Esophagus squamous epithelium (tissue), 5 donors: ENCODE results near the gene PHF2. TPM values are rescaled to one million over a fixed set of nuclear protein-coding genes. Genes with fewer than 3 reads are reported as not detected.

ENCODE experiments used
- DNase-seq: peaks from one replicate; lab custom pipeline; 2025; lab: John Stamatoyannopoulos, UW
- H3K27ac ChIP-seq, 4 donors: fragments of 200-600 bp; sonication (generic); one replicate each; pipeline ENCODE4 v1.5.1; 2016 to 2019; ENCODE audit warnings: mild to moderate bottlenecking in 1 of 4
- H3K27me3 ChIP-seq, 4 donors: fragments of 200-600 bp; sonication (generic); 1 replicate in 3 of 4; 2 replicates in 1 of 4; pipeline versions ENCODE4 v1.5.1 to v1.6.0; 2017 to 2021; ENCODE audit warnings: antibody characterized with exemption in 1 of 4
- H3K36me3 ChIP-seq, 3 donors: fragments of 200-600 bp; sonication (generic); one replicate each; pipeline ENCODE4 v1.5.1; 2016 to 2019
- H3K4me1 ChIP-seq, 3 donors: fragments of 200-600 bp; sonication (generic); one replicate each; pipeline ENCODE4 v1.5.1; 2017 to 2019
- H3K4me3 ChIP-seq, 4 donors: fragments of 200-600 bp; sonication (generic); 1 replicate in 3 of 4; 2 replicates in 1 of 4; pipeline ENCODE4 v1.5.1; 2016 to 2019; ENCODE audit warnings: mild to moderate bottlenecking in 2 of 4, moderate library complexity in 1 of 4
- H3K9me3 ChIP-seq, 3 donors: fragments of 200-600 bp; sonication (generic); one replicate each; pipeline ENCODE4 v1.5.1; 2016 to 2019
- POLR2A ChIP-seq, 4 donors: fragments of 450-650 bp; IDR thresholded peaks; one replicate each; pipeline ENCODE4 v1.6.1; 2017; ENCODE audit warnings: antibody characterized with exemption in 4 of 4, mild to moderate bottlenecking in 4 of 4, moderate library complexity in 3 of 4
- whole genome bisulfite sequencing, 2 donors: methylation state at CpG; one replicate each; pipeline ENCODE4 v1.1.5; 2018; 5-methylcytosine and 5-hydroxymethylcytosine counted together
- intact Hi-C: fragments of 100-400 bp; cut with DNase I; formaldehyde crosslinking; loops from one replicate; pipeline ENCODE4 v1.15.0; 2022
- total RNA-seq, 4 donors: library from RNA; depleted of rRNA; stranded (reverse); fragments of >200 nt; gene quantifications; one replicate each; pipeline ENCODE4 v1.1.0, GENCODE V29; 2016
- TF ChIP-seq, protein P1 (sequence below), 6 experiments: fragments of 450-650 bp in 4 of 6; fragments of 200-600 bp in 2 of 6; sonication (generic) in 2 of 6; IDR thresholded peaks; one replicate each; pipeline ENCODE4 v1.5.1; 2016 to 2019; ENCODE audit warnings: antibody characterized with exemption in 6 of 6, mild to moderate bottlenecking in 4 of 6, moderate library complexity in 4 of 6
- donor health status: DM: yes; HTN: yes; CAD: no.

The PHF2 gene
- total RNA-seq, 4 donors from 2014 or later, result 13.3 to 22.6 (median 17.5) TPM

DNA sequence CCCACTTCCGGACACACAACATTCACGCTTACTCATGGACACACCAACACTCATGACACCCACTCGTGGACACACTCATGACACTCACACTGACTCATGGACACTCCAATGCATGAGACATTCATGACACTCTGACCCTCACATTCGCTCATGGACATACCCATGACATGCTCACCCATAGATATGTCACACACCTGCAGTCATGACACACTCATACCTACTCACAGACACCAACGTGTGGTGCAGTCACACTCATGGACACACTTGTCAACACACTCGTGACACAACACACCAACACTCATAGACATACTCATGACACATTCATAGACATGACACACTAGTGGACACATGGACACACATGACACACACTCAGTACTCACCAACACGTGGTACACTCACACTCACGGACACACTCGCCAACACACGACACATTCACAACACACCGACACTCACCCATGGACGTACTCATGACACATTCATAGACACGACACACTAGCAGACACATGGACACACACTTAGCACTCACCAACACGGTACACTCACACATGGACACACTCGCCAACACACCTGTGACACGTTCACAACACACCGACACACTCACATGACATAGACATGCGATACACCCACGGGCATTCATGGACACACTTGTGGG, 73.4 kb downstream of the PHF2 start:
- intact Hi-C loops, result no loop called here
- Histone ChIP-seq H3K4me3 (no peak overlapping the region), H3K27me3 (no peaks in the 10 kb centered on the region), H3K9me3 (no peaks in the 10 kb centered on the region), H3K27ac (no peak overlapping the region), H3K36me3 (peaks cover 12 to 99% (median 30%) of the 10 kb centered on the region in 3 donors), H3K4me1 (no peaks in the 10 kb centered on the region)
- WGBS, 2 donors, result 89 to 94% methylated on average over 19 of the region's 19 CpGs
- DNase-seq, result no peak
- TF ChIP-seq POLR2A (IDR thresholded peaks at IDR 0.05), result no peak
- TF ChIP-seq, protein P1, sequence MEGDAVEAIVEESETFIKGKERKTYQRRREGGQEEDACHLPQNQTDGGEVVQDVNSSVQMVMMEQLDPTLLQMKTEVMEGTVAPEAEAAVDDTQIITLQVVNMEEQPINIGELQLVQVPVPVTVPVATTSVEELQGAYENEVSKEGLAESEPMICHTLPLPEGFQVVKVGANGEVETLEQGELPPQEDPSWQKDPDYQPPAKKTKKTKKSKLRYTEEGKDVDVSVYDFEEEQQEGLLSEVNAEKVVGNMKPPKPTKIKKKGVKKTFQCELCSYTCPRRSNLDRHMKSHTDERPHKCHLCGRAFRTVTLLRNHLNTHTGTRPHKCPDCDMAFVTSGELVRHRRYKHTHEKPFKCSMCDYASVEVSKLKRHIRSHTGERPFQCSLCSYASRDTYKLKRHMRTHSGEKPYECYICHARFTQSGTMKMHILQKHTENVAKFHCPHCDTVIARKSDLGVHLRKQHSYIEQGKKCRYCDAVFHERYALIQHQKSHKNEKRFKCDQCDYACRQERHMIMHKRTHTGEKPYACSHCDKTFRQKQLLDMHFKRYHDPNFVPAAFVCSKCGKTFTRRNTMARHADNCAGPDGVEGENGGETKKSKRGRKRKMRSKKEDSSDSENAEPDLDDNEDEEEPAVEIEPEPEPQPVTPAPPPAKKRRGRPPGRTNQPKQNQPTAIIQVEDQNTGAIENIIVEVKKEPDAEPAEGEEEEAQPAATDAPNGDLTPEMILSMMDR (IDR thresholded peaks at IDR 0.05), result no peak

DNA sequence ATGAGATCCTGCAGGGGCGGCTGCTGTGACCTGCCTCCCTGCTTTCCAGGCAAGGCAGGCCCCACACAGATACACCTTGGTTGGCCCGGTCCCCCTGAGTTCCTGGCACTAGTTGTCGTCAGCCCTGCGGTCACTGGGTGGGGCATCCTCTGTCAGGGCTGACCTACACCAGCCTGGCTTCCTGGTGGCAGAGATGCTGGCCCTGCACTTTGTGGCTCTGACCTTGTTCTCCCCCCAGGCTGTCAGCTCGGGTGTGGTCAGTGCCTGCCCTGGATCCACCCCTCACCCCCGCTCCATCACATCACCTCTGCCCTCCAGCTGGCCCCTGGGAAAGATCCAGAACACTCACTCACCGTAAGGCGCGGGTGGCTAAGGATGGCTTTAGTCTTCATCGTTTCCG, 74.1 kb downstream of the PHF2 start:
- Histone ChIP-seq H3K36me3 (peaks cover 14 to 98% (median 31%) of the 10 kb centered on the region in 3 donors), H3K27me3 (no peaks in the 10 kb centered on the region), H3K4me3 (no peak overlapping the region), H3K27ac (no peak overlapping the region), H3K9me3 (no peaks in the 10 kb centered on the region), H3K4me1 (no peaks in the 10 kb centered on the region)
- 79 to 86% methylated on average over 4 to 5 of the region's 11 CpGs for WGBS, 2 donors
- TF ChIP-seq, protein P1 (IDR thresholded peaks at IDR 0.05), result no peak
- TF ChIP-seq POLR2A (IDR thresholded peaks at IDR 0.05), result no peak
- intact Hi-C loops, result no loop called here
- no peak for DNase-seq

DNA sequence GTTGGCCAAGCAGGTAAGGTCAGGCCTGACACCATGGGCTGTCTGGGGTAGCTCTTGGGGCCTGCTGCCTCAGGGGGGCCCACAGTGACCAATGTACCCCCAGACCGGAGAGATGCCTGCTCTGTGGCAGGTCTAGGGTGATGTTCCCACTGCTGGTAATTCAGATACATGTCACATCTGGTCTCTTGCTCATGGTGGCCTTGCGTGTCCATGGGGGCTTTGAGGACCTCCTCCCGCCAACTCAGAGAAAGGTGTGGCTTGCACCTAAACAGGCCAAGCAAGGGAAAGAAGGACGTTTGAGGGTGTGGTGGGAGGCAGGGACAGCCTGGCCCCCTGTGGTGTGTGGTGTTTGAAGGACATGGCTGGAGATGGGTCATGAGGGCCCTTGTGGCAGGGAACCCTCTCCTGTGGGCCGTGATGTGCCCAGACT, 75.2 kb downstream of the PHF2 start:
- Histone ChIP-seq H3K27ac (no peak overlapping the region), H3K36me3 (peaks cover 19 to 98% (median 27%) of the 10 kb centered on the region in 3 donors), H3K4me3 (no peak overlapping the region), H3K27me3 (no peaks in the 10 kb centered on the region), H3K4me1 (no peaks in the 10 kb centered on the region), H3K9me3 (no peaks in the 10 kb centered on the region)
- TF ChIP-seq, protein P1 (IDR thresholded peaks at IDR 0.05), result no peak
- no peak for TF ChIP-seq POLR2A (IDR thresholded peaks at IDR 0.05)
- intact Hi-C loops, result no loop called here
- WGBS, 2 donors, result 78 to 88% methylated on average over 1 to 4 of the region's 5 CpGs
- DNase-seq, result no peak

DNA sequence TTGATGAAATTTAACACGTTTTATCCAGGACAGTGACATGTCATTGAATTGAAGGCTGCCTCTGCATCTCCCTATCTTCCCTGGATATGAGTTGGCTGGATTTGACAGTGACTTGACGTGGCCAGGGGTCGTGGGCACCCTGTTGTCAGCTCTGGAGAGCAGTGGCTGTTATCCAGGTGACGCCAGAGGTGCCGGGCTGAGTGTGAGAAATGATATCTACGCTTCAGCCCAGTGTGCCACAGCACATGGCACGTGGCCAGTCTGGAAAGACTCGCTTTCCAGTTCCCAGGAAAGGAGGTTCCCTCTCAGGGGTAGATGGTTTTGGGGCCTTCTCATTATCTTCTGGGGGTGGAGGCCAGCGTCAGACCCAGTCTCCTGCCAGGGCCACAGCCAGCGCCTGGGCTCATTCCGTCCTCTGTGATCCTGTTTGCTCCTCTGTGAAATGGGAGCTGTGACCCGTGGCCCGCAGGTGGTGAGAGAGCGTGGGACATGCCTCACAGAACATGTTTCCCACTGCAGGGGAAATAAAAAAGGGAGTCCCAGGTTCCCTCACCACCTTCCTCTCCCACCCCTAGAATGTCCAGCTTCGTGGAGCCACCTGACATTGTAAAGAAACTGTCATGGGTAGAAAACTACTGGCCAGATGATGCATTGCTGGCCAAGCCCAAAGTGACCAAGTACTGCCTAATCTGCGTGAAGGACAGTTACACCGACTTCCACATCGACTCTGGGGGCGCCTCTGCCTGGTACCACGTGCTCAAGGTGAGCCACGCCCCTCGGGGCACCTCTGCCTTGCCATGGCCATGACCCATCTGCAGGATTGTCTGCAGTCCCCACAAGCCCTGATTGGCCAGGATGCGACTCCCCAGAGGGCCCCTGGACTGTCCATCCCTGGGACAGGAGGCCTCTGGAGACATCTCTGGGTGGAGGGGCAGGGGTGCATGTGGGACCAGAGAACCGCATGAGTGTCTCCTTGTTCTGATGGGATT, 76.5 kb downstream of the PHF2 start:
- no peaks in the 10 kb centered on the region for H3K9me3 ChIP-seq
- no peak overlapping the region for H3K27ac ChIP-seq
- no peaks in the 10 kb centered on the region for H3K27me3 ChIP-seq
- H3K4me3 ChIP-seq, result no peak overlapping the region
- WGBS, 2 donors, result 90 to 94% methylated on average over 10 to 11 of the region's 24 CpGs
- DNase-seq, result no peak
- TF ChIP-seq POLR2A (IDR thresholded peaks at IDR 0.05), result no peak
- TF ChIP-seq, protein P1 (IDR thresholded peaks at IDR 0.05), result no peak
- H3K4me1 ChIP-seq, result no peaks in the 10 kb centered on the region
- intact Hi-C loops, result no loop called here
- peaks cover 24 to 98% (median 30%) of the 10 kb centered on the region in 3 donors for H3K36me3 ChIP-seq

DNA sequence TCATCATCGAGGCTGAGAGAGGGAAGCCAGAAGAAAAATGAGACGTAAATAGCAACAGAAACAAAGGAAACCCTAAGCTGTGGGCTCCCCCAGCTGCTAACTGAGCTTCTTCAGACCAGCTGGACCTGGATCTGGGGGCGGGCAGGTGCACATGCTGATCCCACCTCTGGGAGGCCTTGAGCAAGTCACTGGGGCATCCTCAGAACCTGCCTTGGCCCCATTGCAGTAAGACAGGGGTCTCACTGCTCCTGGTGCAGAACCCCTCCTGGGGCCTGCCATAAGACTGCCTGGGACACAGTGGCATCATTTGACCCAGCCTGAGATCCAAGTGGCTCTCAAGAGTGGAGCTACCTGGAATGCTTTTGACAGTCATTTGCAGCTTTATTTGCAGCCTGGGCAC, 77.4 kb downstream of the PHF2 start:
- H3K4me1 ChIP-seq, result no peaks in the 10 kb centered on the region
- no peak overlapping the region for H3K27ac ChIP-seq
- WGBS, 2 donors, result 84 to 85% methylated on average over 3 of the region's 3 CpGs
- H3K4me3 ChIP-seq, result no peak overlapping the region
- H3K36me3 ChIP-seq, result peaks cover 29 to 99% (median 30%) of the 10 kb centered on the region in 3 donors
- intact Hi-C loops, result no loop called here
- H3K9me3 ChIP-seq, result no peaks in the 10 kb centered on the region
- no peaks in the 10 kb centered on the region for H3K27me3 ChIP-seq
- TF ChIP-seq, protein P1 (IDR thresholded peaks at IDR 0.05), result no peak
- TF ChIP-seq POLR2A (IDR thresholded peaks at IDR 0.05), result no peak
- DNase-seq, result no peak
